Hepatocyte (in vitro differentiated cells): ENCODE data around the gene ANO1. TPM values are rescaled to one million over a fixed set of nuclear protein-coding genes. Genes with fewer than 3 reads are reported as not detected.

Experiments used
- DNase-seq: peaks from one replicate; pipeline ENCODE4 v3.0.0-alpha.2; 2016; ENCODE audit warnings: low spot score
- H2AFZ ChIP-seq: fragments of 200-600 bp; sonication (generic); 2 replicates; pipeline ENCODE4 v1.6.0; 2016; ENCODE audit warnings: antibody characterized with exemption, mild to moderate bottlenecking
- H3K27ac ChIP-seq: fragments of 200-600 bp; sonication (generic); 2 replicates; pipeline ENCODE4 v1.5.1; 2016; ENCODE audit warnings: mild to moderate bottlenecking
- H3K27me3 ChIP-seq: fragments of 200-600 bp; sonication (generic); 2 replicates; pipeline ENCODE4 v1.6.1; 2016
- H3K36me3 ChIP-seq: fragments of 200-600 bp; sonication (generic); replicated peaks from 2 replicates; pipeline ENCODE4 v1.5.1; 2016; ENCODE audit warnings: low read depth; ENCODE audit not compliant: insufficient read depth
- H3K4me1 ChIP-seq: fragments of 200-600 bp; sonication (generic); 2 replicates; pipeline ENCODE4 v1.5.1; 2016; ENCODE audit warnings: mild to moderate bottlenecking, moderate library complexity; ENCODE audit not compliant: insufficient read depth
- H3K4me2 ChIP-seq: fragments of 200-600 bp; sonication (generic); 2 replicates; pipeline ENCODE4 v1.6.0; 2016
- H3K4me3 ChIP-seq: fragments of 200-600 bp; sonication (generic); 2 replicates; pipeline ENCODE4 v1.5.1; 2016; ENCODE audit warnings: mild to moderate bottlenecking
- H3K79me2 ChIP-seq: fragments of 200-600 bp; sonication (generic); 2 replicates; pipeline ENCODE4 v1.6.0; 2017; ENCODE audit warnings: mild to moderate bottlenecking
- H3K9me2 ChIP-seq: fragments of 200-600 bp; sonication (generic); replicated peaks from 2 replicates; pipeline ENCODE4 v1.6.0; 2017; ENCODE audit warnings: mild to moderate bottlenecking; ENCODE audit not compliant: insufficient read depth
- H3K9me3 ChIP-seq: fragments of 200-600 bp; sonication (generic); 2 replicates; pipeline ENCODE4 v1.5.1; 2016; ENCODE audit warnings: low read depth, mild to moderate bottlenecking
- H4K20me1 ChIP-seq: fragments of 200-600 bp; sonication (generic); 2 replicates; pipeline ENCODE4 v1.6.0; 2016; ENCODE audit warnings: mild to moderate bottlenecking; ENCODE audit not compliant: insufficient read depth, poor library complexity, severe bottlenecking
- CTCF ChIP-seq: fragments of 200-600 bp; sonication (generic); IDR thresholded peaks from 2 replicates; pipeline ENCODE4 v1.5.1; 2016; ENCODE audit warnings: antibody characterized with exemption, mild to moderate bottlenecking; ENCODE audit not compliant: poor library complexity
- EZH2 ChIP-seq: fragments of 200-600 bp; sonication (generic); IDR thresholded peaks from 2 replicates; pipeline ENCODE4 v1.6.1; 2016; ENCODE audit warnings: antibody characterized with exemption, mild to moderate bottlenecking, borderline replicate concordance
- EZH2phosphoT487 ChIP-seq: fragments of 200-600 bp; sonication (generic); IDR thresholded peaks from one replicate; pipeline ENCODE4 v1.6.1; 2018; ENCODE audit warnings: antibody characterized with exemption, mild to moderate bottlenecking, low read depth, moderate library complexity; ENCODE audit not compliant: unreplicated experiment, severe bottlenecking
- WGBS: methylation state at CpG from one replicate; pipeline ENCODE4 v1.1.6; 2016; ENCODE audit warnings: low lambda C conversion rate; ENCODE audit errors: missing lambda C conversion rate; 5-methylcytosine and 5-hydroxymethylcytosine counted together
- polyA plus RNA-seq: library from polyadenylated mRNA; unstranded; fragments of >200 nt; fragmentation: Nextera tagmentation; extraction: Ambion mirVana; gene quantifications from 2 replicates; pipeline ENCODE4 v1.2.1, GENCODE V29; 2016
- total RNA-seq: library from RNA; depleted of rRNA; stranded (reverse); fragments of >200 nt; gene quantifications from 2 replicates; pipeline ENCODE4 v1.2.3, GENCODE V29; 2014

ANO1 gene
- total and polyA plus RNA-seq, 2 experiments from 2014 or later, result 6.2 to 12.1 TPM

GRCh38 chr11:70169632-70170031, 91.5 kb downstream of the ANO1 start:
- Histone ChIP-seq H3K4me2 (no peak overlapping the region), H3K9me2 (no peaks in the 10 kb centered on the region), H3K36me3 (no peaks in the 10 kb centered on the region), H3K4me3 (no peak overlapping the region), H3K9me3 (no peaks in the 10 kb centered on the region), H3K4me1 (no peaks in the 10 kb centered on the region), H3K79me2 (no peaks in the 10 kb centered on the region), H2AFZ (no peak overlapping the region), H3K27me3 (no peaks in the 10 kb centered on the region), H4K20me1 (no peaks in the 10 kb centered on the region), H3K27ac (no peak overlapping the region)
- TF ChIP-seq EZH2, result no peak
- no peak for TF ChIP-seq EZH2phosphoT487
- no peak for TF ChIP-seq CTCF
- DNase-seq, result no peak
- over 99% methylated on average over 8 of the region's 8 CpGs for WGBS

- no peaks in the 10 kb centered on the region for H3K27me3 ChIP-seq
- TF ChIP-seq EZH2 (no peak), CTCF (no peak), EZH2phosphoT487 (no peak)
- no peaks in the 10 kb centered on the region for H3K9me3 ChIP-seq
- no peak overlapping the region for H2AFZ ChIP-seq
- no peak overlapping the region for H3K4me3 ChIP-seq
- H3K9me2 ChIP-seq, result no peaks in the 10 kb centered on the region
- H3K4me2 ChIP-seq, result no peak overlapping the region
- H3K36me3 ChIP-seq, result no peaks in the 10 kb centered on the region
- H3K79me2 ChIP-seq, result no peaks in the 10 kb centered on the region
- H4K20me1 ChIP-seq, result no peaks in the 10 kb centered on the region
- no peaks in the 10 kb centered on the region for H3K4me1 ChIP-seq
- no peak overlapping the region for H3K27ac ChIP-seq
- 91% methylated on average over 22 of the region's 22 CpGs for WGBS
- DNase-seq, result no peak
Observed at GRCh38 chr11:70170596-70171210, 92.6 kb downstream of the ANO1 start.

- H3K9me2 ChIP-seq, result no peaks in the 10 kb centered on the region
Observed at GRCh38 chr11:70173018-70173417, 94.9 kb downstream of the ANO1 start.

More at GRCh38 chr11:70173018-70173417, 94.9 kb downstream of the ANO1 start:
- DNase-seq, result no peak
- H3K9me3 ChIP-seq, result no peaks in the 10 kb centered on the region
- H3K79me2 ChIP-seq, result no peaks in the 10 kb centered on the region
- no peak for TF ChIP-seq EZH2
- no peak for TF ChIP-seq CTCF
- TF ChIP-seq EZH2phosphoT487, result no peak
- H2AFZ ChIP-seq, result no peak overlapping the region
- H3K27me3 ChIP-seq, result no peaks in the 10 kb centered on the region
- H3K4me3 ChIP-seq, result no peak overlapping the region
- no peaks in the 10 kb centered on the region for H3K36me3 ChIP-seq
- H3K4me2 ChIP-seq, result no peak overlapping the region
- H4K20me1 ChIP-seq, result no peaks in the 10 kb centered on the region
- H3K4me1 ChIP-seq, result no peaks in the 10 kb centered on the region
- 53% methylated on average over 4 of the region's 4 CpGs for WGBS
- no peak overlapping the region for H3K27ac ChIP-seq
